Placental pericyte (primary cell): ENCODE measurements around the gene DPP4. TPM values are rescaled to one million over a fixed set of nuclear protein-coding genes. Genes with fewer than 3 reads are reported as not detected.

Source experiments
- small RNA-seq: library from RNA; depleted of rRNA; stranded (forward); fragments of <200 nt; gene quantifications from one replicate; pipeline ENCODE3, GENCODE V24; 2012; ENCODE audit warnings: low replicate concordance
- total RNA-seq: library from RNA; depleted of rRNA; stranded (reverse); fragments of >200 nt; gene quantifications from 2 replicates; pipeline ENCODE4 v1.2.3, GENCODE V29; 2012

Gene DPP4
- 71.4 and 636 TPM in 2 replicates for total RNA-seq

GRCh38 chr2:162073888-162074631 is at the start of gene DPP4:
TSS of gene DPP4 (minus strand) at chr2:162074215. CDS start at chr2:162073981, 234 bp downstream.

Small RNA genes lying within 50 kb of the gene (small RNA-seq; reads per million reads assigned to genes)
- gene TIMM8AP1, result not detected

Other genes with a start within 250 kb of the DPP4 start
- gene GCG, start 78.0 kb upstream of the DPP4 start, total RNA-seq, result not detected in 2 replicates
- gene FAP, start 169.2 kb upstream of the DPP4 start, total RNA-seq, result 247 and 272 TPM in 2 replicates
- gene IFIH1, start 244.5 kb upstream of the DPP4 start, total RNA-seq, result 4.6 and 9.3 TPM in 2 replicates